Activated CD4-positive, alpha-beta T cell treated with anti-CD3 and anti-CD28 coated beads, Interleukin-2, amount 10 ng/mL, durations not matched to agents 7 days and 5 days (primary cell): ENCODE data around the gene SEMA6C. TPM values are rescaled to one million over a fixed set of nuclear protein-coding genes. Genes with fewer than 3 reads are reported as not detected.
"Not testable (repeated sequence)": the region's sequence is repeated elsewhere in the genome, so short reads cannot be mapped to it uniquely, and the experiment has no call there.

ENCODE experiments used
- CTCF ChIA-PET: fragments of 350-600 bp; sonication (Branson Sonifier 250); formaldehyde crosslinking; loops from one replicate; lab custom pipeline; 2021; ENCODE audit warnings: antibody characterized with exemption; lab: Charles Lee
- POLR2A ChIA-PET: fragments of 350-600 bp; sonication (Branson Sonifier 250); formaldehyde crosslinking; loops from one replicate; lab custom pipeline; 2021; ENCODE audit warnings: antibody characterized with exemption; lab: Charles Lee
- DNase-seq: peaks from one replicate; pipeline ENCODE4 v3.0.0-alpha.2; 2020
- H3K27ac Mint-ChIP-seq: one replicate; pipeline ENCODE4 v1.8.0; 2021; ENCODE audit warnings: mild to moderate bottlenecking, moderate library complexity, mixed read lengths
- H3K27me3 Mint-ChIP-seq: one replicate; pipeline ENCODE4 v1.8.0; 2021; ENCODE audit warnings: mixed read lengths
- H3K36me3 Mint-ChIP-seq: one replicate; pipeline ENCODE4 v1.8.0; 2021; ENCODE audit warnings: low read depth, mixed read lengths
- H3K4me1 Mint-ChIP-seq: one replicate; pipeline ENCODE4 v1.8.0; 2021; ENCODE audit warnings: mixed read lengths
- H3K4me3 Mint-ChIP-seq: one replicate; pipeline ENCODE4 v1.8.0; 2021; ENCODE audit warnings: mild to moderate bottlenecking, moderate library complexity, mixed read lengths
- H3K9me3 Mint-ChIP-seq: one replicate; pipeline ENCODE4 v1.8.0; 2021; ENCODE audit warnings: mixed read lengths
- total RNA-seq, 2 experiments: library from RNA; stranded (reverse); gene quantifications; one replicate each; pipeline ENCODE4 v1.2.3, GENCODE V29; 2021

Gene SEMA6C
- total RNA-seq, 2 experiments from 2014 or later: 3.8 TPM

DNA sequence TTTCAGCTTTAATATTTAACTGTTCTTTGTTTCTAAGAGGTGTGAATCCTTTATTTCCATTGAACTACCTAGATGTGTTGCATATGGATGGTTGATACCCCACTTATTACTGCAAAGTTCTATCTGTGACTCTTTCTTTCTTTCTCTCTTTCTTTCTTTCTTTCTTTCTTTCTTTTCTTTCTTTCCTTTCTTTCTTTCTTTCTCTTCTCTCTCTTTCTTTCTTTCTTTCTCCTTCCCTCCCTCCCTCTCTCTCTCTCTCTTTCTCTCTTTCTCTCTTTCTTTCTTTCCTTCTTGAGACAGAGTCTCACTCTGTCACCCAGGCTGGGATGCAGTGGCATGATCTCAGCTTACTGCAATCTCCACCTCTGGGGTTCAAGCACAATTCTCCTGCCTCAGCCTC, 41.8 kb downstream of the SEMA6C start:
- Mint-ChIP-seq H3K9me3 (no peaks in the 10 kb centered on the region), H3K27me3 (no peaks in the 10 kb centered on the region), H3K27ac (no peak overlapping the region), H3K4me1 (no peaks in the 10 kb centered on the region), H3K4me3 (no peak overlapping the region), H3K36me3 (peaks cover 6% of the 10 kb centered on the region)
- ChIA-PET CTCF (interaction anchor here (1.7 to 2.1 kb wide), 2 partner anchors 14 to 70 kb away, joined by 3 to 5 read pairs; no protein-coding TSS in a partner anchor), POLR2A (no interaction called here)
- no peak for DNase-seq

DNA sequence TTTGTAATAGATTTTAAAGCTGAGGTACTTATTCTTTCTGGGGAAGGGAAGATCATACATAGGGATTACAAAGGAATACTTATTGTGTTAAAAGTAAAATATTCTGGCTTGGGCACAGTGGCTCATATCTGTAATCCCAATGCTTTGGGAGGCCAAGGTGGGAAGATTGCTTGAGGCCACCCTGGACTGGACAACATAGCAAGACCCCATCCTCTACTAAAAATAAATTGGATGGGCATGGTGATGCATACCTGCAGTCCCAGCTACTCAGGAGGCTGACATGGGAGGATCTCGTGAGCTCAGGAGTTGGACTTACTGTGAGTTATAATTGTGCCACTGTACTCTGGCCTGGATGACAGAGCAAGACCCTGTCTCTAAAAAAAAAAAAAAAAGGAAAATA, 48.3 kb downstream of the SEMA6C start:
- no peak overlapping the region for H3K27ac Mint-ChIP-seq
- DNase-seq: no peak
- H3K9me3 Mint-ChIP-seq: no peaks in the 10 kb centered on the region
- no peaks in the 10 kb centered on the region for H3K4me1 Mint-ChIP-seq
- H3K4me3 Mint-ChIP-seq: no peak overlapping the region
- ChIA-PET POLR2A (no interaction called here), CTCF (interaction anchor here (0.6 to 2.0 kb wide), 6 partner anchors 10 to 49 kb away, joined by 3 to 7 read pairs (median 4); partner anchors contain the start of gene GABPB2)
- peaks cover 4% of the 10 kb centered on the region for H3K36me3 Mint-ChIP-seq
- H3K27me3 Mint-ChIP-seq: no peaks in the 10 kb centered on the region

DNA sequence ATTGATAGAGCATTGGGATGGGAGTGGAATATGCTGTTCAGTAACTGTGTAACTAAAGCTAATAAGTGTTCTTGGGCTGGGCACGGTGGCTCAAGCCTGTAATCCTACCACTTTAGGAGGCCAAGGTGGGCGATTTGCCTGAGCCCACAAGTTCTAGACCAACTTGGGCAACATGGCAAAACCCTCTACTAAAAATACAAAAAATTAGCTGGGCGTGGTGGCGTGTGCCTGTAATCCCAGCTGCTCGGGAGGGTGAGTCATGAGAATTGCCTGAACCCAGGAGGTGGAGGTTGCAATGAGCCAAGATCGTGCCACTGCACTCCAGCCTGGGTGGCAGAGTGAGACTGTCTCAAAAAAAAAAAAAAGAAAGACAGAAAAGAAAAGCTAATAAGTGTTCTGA, 49.0 kb downstream of the SEMA6C start:
- H3K27ac Mint-ChIP-seq, H3K27me3 Mint-ChIP-seq, H3K4me3 Mint-ChIP-seq, H3K9me3 Mint-ChIP-seq, POLR2A ChIA-PET, H3K36me3 Mint-ChIP-seq, H3K4me1 Mint-ChIP-seq, DNase-seq: not testable (repeated sequence)
- CTCF ChIA-PET: interaction anchor here (0.6 to 2.0 kb wide), 7 partner anchors 9 to 72 kb away, joined by 3 to 7 read pairs (median 3); partner anchors contain the start of gene GABPB2

DNA sequence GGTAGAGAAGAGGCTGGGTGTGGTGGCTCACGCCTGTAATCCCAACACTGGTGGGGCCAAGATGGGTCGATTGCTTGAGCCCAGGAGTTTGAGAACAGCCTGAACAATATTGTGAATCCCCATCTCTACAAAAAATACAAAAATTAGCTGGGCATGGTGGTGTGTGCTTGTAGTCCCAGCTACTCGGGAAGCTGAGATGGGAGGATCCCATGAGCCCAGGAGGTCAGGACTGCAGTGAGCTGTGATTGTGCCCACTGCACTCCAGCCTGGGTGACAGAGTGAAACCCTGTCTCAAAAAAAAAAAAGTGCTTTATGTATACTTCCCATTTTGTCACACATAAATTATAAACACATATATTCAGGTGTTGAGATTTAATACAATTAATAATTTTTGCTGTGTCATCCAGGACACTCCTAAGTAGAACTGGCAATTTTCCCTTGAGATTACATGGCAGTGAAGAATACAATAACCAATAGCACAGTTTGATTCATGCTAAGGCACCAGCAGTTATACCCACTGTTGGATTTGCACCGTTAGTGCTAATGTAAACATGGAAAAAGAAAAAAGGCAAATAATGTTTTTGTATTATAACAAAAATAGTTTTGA, 60.4 kb downstream of the SEMA6C start:
- no peak overlapping the region for H3K27ac Mint-ChIP-seq
- ChIA-PET CTCF (interaction anchor here (0.7 to 1.5 kb wide), 5 partner anchors 10 to 57 kb away, joined by 3 to 5 read pairs (median 3); no protein-coding TSS in a partner anchor), POLR2A (no interaction called here)
- H3K36me3 Mint-ChIP-seq: peaks cover 4% of the 10 kb centered on the region
- H3K9me3 Mint-ChIP-seq: no peaks in the 10 kb centered on the region
- no peaks in the 10 kb centered on the region for H3K27me3 Mint-ChIP-seq
- H3K4me3 Mint-ChIP-seq: no peak overlapping the region
- H3K4me1 Mint-ChIP-seq: no peaks in the 10 kb centered on the region
- DNase-seq: no peak

Other genes with a start within 250 kb of the SEMA6C start
- gene SETDB1, start 220.3 kb downstream of the SEMA6C start, total RNA-seq: 10 to 100 TPM; 51.1 to 58.1 TPM
- gene CERS2, start 171.8 kb downstream of the SEMA6C start, total RNA-seq: 100 to 1,000 TPM; 173 to 192 TPM
- gene ANXA9, start 164.3 kb downstream of the SEMA6C start, total RNA-seq: under 1 TPM in 1 of 2 experiments, not detected in 1; 0.10 TPM
- 10 to 100 TPM; 23.9 to 24.3 TPM for gene MINDY1, start 139.7 kb downstream of the SEMA6C start, total RNA-seq
- 10 to 100 TPM; 18.8 to 19.1 TPM for gene PRUNE1, start 138.2 kb downstream of the SEMA6C start, total RNA-seq
- gene BNIPL, start 110.0 kb downstream of the SEMA6C start, total RNA-seq: 1 to 10 TPM in 1 of 2 experiments, under 1 TPM in 1; 0.99 to 1.5 TPM
- gene C1orf56, start 98.9 kb downstream of the SEMA6C start, total RNA-seq: 1 to 10 TPM in 1 of 2 experiments, under 1 TPM in 1; 0.62 to 1.3 TPM
- 100 to 1,000 TPM; 350 to 360 TPM for gene CDC42SE1, start 87.0 kb downstream of the SEMA6C start, total RNA-seq
- gene MLLT11, start 86.2 kb downstream of the SEMA6C start, total RNA-seq: 1 to 10 TPM; 3.6 to 4.7 TPM
- 10 to 100 TPM; 28.1 to 30.9 TPM for gene GABPB2, start 75.9 kb downstream of the SEMA6C start, total RNA-seq
- 10 to 100 TPM; 33.7 to 38.4 TPM for gene TNFAIP8L2, start 10.0 kb upstream of the SEMA6C start, total RNA-seq
- 1 to 10 TPM; 4.0 to 4.9 TPM for gene LYSMD1, start 19.3 kb upstream of the SEMA6C start, total RNA-seq
- gene SCNM1, start 19.5 kb upstream of the SEMA6C start, total RNA-seq: 10 to 100 TPM; 63.7 to 70.9 TPM
- 1 to 10 TPM; 2.0 to 2.7 TPM for gene TMOD4, start 29.4 kb upstream of the SEMA6C start, total RNA-seq
- 10 to 100 TPM; 77.1 to 79.6 TPM for gene VPS72, start 43.6 kb upstream of the SEMA6C start, total RNA-seq
- gene PIP5K1A, start 51.9 kb upstream of the SEMA6C start, total RNA-seq: 10 to 100 TPM; 61.6 to 63.4 TPM
- gene PSMD4, start 108.1 kb upstream of the SEMA6C start, total RNA-seq: 100 to 1,000 TPM; 170 to 190 TPM
- 10 to 100 TPM; 27.4 to 27.7 TPM for gene ZNF687, start 135.7 kb upstream of the SEMA6C start, total RNA-seq
- 10 to 100 TPM; 62.8 to 69.5 TPM for gene PI4KB, start 180.8 kb upstream of the SEMA6C start, total RNA-seq
- 10 to 100 TPM; 69.7 to 76.4 TPM for gene RFX5, start 200.6 kb upstream of the SEMA6C start, total RNA-seq
- gene SELENBP1, start 226.1 kb upstream of the SEMA6C start, total RNA-seq: not detected